NCI-H2227 treated with DMSO at 0.1 percent for 48 hours (cell line): Measurements from ENCODE around the gene SS18L1.
A peak's percentile ranks its signal among the peaks of the same experiment; 100 is the strongest.

Experiments
- DNase-seq: peaks from one replicate; lab custom pipeline; 2025; lab: John Stamatoyannopoulos, UW

SS18L1 gene

GRCh38 chr20:62119591-62120364 lies 23.8 kb upstream of the SS18L1 start:
- no peak for DNase-seq

- no peak for DNase-seq
Measured at GRCh38 chr20:62120365-62120762, 23.2 kb upstream of the SS18L1 start.

- peak; percentile 73 for DNase-seq
Measured at GRCh38 chr20:62120990-62121775, 22.4 kb upstream of the SS18L1 start.

GRCh38 chr20:62121776-62122653 lies 21.6 kb upstream of the SS18L1 start, which contains the start of gene LSM14B:
LSM14B (plus strand) TSS chr20:62122475; CDS start chr20:62122667, 192 bp downstream.
- DNase-seq = peak; percentile 96

- peak; percentile 28 for DNase-seq
Measured at GRCh38 chr20:62122654-62123449, 20.7 kb upstream of the SS18L1 start.

- peak; percentile 30 for DNase-seq
Measured at GRCh38 chr20:62123450-62124118, 20.0 kb upstream of the SS18L1 start.

GRCh38 chr20:62126141-62126540 lies 17.4 kb upstream of the SS18L1 start:
- DNase-seq = no peak

GRCh38 chr20:62127799-62128198 lies 15.8 kb upstream of the SS18L1 start:
- no peak for DNase-seq

- DNase-seq = no peak
Measured at GRCh38 chr20:62128502-62128901, 15.1 kb upstream of the SS18L1 start.

GRCh38 chr20:62129731-62130531 lies 13.6 kb upstream of the SS18L1 start:
- no peak for DNase-seq

- DNase-seq = no peak
Measured at GRCh38 chr20:62131560-62132320, 11.8 kb upstream of the SS18L1 start.

- no peak for DNase-seq
Measured at GRCh38 chr20:62132421-62132820, 11.1 kb upstream of the SS18L1 start.

- no peak for DNase-seq
Measured at GRCh38 chr20:62133051-62133845, 10.3 kb upstream of the SS18L1 start.

GRCh38 chr20:62133864-62134263 lies 9.7 kb upstream of the SS18L1 start:
- DNase-seq = no peak

GRCh38 chr20:62134735-62135231 lies 8.8 kb upstream of the SS18L1 start:
- no peak for DNase-seq

- no peak for DNase-seq
Measured at GRCh38 chr20:62135573-62136266, 7.8 kb upstream of the SS18L1 start.

- peak; percentile 43 for DNase-seq
Measured at GRCh38 chr20:62136283-62137091, 7.1 kb upstream of the SS18L1 start.
